Measurements from ENCODE around the gene MKNK2. TPM values are rescaled to one million over a fixed set of nuclear protein-coding genes. Genes with fewer than 3 reads are reported as not detected.
"Not testable (repeated sequence)": the region's sequence is repeated elsewhere in the genome, so short reads cannot be mapped to it uniquely, and the experiment has no call there.

The MKNK2 gene
- total RNA-seq, 1 donor from 2014 or later, result 234 TPM

GRCh38 chr19:2014731-2015607 is 36.1 kb downstream of the MKNK2 start:
- no peak for DNase-seq (ENCODE audit: missing footprints)
- intact Hi-C loops (cut with DNase I), result no loop called here
- peak; percentile 13 for ATAC-seq

GRCh38 chr19:2014131-2014571 is 36.9 kb downstream of the MKNK2 start:
- DNase-seq (ENCODE audit: missing footprints) (no peak), ATAC-seq (peak; percentile 5)
- intact Hi-C loops (cut with DNase I), result no loop called here

GRCh38 chr19:2013683-2013961 is 37.4 kb downstream of the MKNK2 start:
- ATAC-seq (no peak), DNase-seq (ENCODE audit: missing footprints) (no peak)
- intact Hi-C loops (cut with DNase I), result no loop called here

GRCh38 chr19:2012941-2013682 is 37.9 kb downstream of the MKNK2 start:
- ATAC-seq (no peak), DNase-seq (ENCODE audit: missing footprints) (no peak)
- intact Hi-C loops (cut with DNase I), result no loop called here

GRCh38 chr19:2011169-2011568 is 39.9 kb downstream of the MKNK2 start:
- intact Hi-C loops (cut with DNase I), result no loop called here
- DNase-seq (ENCODE audit: missing footprints) (no peak), ATAC-seq (no peak)

- DNase-seq (ENCODE audit: missing footprints) (no peak), ATAC-seq (no peak)
- intact Hi-C loops (cut with DNase I), result no loop called here
Observed at GRCh38 chr19:2010135-2010668, 40.8 kb downstream of the MKNK2 start.

GRCh38 chr19:2003874-2004273 is 47.2 kb downstream of the MKNK2 start:
- intact Hi-C loops (cut with DNase I), result no loop called here
- no peak for DNase-seq (ENCODE audit: missing footprints)

GRCh38 chr19:1999856-2000515 is 51.1 kb downstream of the MKNK2 start:
- no peak for DNase-seq (ENCODE audit: missing footprints)
- intact Hi-C loops (cut with DNase I), result no loop called here
- no peak for ATAC-seq

More at GRCh38 chr19:2003874-2004273, 47.2 kb downstream of the MKNK2 start:
- ATAC-seq, result no peak

- DNase-seq (ENCODE audit: missing footprints) (no peak), ATAC-seq (no peak)
- intact Hi-C loops (cut with DNase I), result no loop called here
Observed at GRCh38 chr19:1998712-1999708, 52.0 kb downstream of the MKNK2 start.

- ATAC-seq (no peak), DNase-seq (ENCODE audit: missing footprints) (no peak)
- intact Hi-C loops (cut with DNase I), result no loop called here
Observed at GRCh38 chr19:1997353-1998233, 53.5 kb downstream of the MKNK2 start.

GRCh38 chr19:1992759-1993260 is 58.2 kb downstream of the MKNK2 start:
- ATAC-seq (no peak), DNase-seq (ENCODE audit: missing footprints) (no peak)
- intact Hi-C loops (cut with DNase I), result no loop called here

- DNase-seq (ENCODE audit: missing footprints), result no peak
- ATAC-seq, result no peak
- intact Hi-C loops (cut with DNase I), result no loop called here
Observed at GRCh38 chr19:1991018-1991913, 59.8 kb downstream of the MKNK2 start.

GRCh38 chr19:1990230-1991017 is 60.6 kb downstream of the MKNK2 start:
- ATAC-seq, result no peak
- intact Hi-C loops (cut with DNase I), result no loop called here
- DNase-seq (ENCODE audit: missing footprints), result no peak

GRCh38 chr19:1989513-1990229 is 61.4 kb downstream of the MKNK2 start:
- intact Hi-C loops (cut with DNase I), result no loop called here
- DNase-seq (ENCODE audit: missing footprints) (no peak), ATAC-seq (no peak)

GRCh38 chr19:1988464-1988863 is 62.6 kb downstream of the MKNK2 start:
- intact Hi-C loops (cut with DNase I); ATAC-seq: not testable (repeated sequence)
- peak; percentile 11 for DNase-seq (ENCODE audit: missing footprints)

Measured in Right ventricle myocardium inferior (tissue), 1 donor.